ENCODE results near the gene MCCC2.
A peak's percentile ranks its signal among the peaks of the same experiment; 100 is the strongest.
"Not testable (repeated sequence)": the region's sequence is repeated elsewhere in the genome, so short reads cannot be mapped to it uniquely, and the experiment has no call there.

MCCC2 gene

DNA sequence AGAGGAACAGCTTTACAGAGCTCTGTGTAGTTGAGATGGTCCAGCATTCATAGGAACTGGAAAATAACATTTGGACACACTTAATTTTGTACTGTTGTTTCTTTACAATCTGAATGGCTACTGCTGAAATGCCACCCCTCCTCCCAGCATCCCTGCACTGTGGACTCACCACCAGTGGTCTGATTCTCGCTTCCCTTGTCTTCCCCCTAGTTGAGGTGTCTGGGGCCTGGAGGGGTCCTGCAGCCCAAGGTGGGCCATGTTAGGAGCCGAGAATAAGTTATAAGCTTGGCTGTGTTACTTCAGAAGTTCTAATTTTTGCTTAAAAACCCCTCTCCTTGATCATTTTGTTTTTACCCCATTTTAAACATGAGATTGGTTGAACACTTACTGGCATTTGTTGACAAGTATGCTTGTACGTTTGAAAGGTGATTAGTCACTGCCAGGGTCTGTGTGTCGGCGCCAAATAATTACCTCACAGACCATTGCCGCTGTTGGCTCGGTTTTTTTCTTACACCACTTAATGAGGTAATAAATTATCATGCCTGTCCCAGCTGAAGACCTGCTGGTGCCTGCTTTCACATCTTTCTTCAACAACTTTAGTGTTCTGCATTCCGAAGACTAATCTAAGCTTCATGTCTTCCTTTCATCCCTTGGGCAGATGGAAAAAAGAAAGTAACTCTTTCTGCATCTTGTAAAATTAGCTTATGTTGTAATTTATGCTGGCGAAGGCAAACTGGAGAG is 65.8 kb downstream of the MCCC2 start:
- Histone ChIP-seq H3K9me3 (no peaks in the 10 kb centered on the region), H3K4me3 (no peak overlapping the region), H3K4me1 (no peaks in the 10 kb centered on the region), H3K36me3 (replicated peaks) (no peaks in the 10 kb centered on the region; the same call in none of the 2 replicates), H3K27me3 (ENCODE audit: low read depth) (no peaks in the 10 kb centered on the region)
- peak; percentile 28 to 53 for DNase-seq (ENCODE audit: low spot score in 2 of 2)
- in situ Hi-C loops (cut with MboI; ENCODE audit: low sequenced_read_pairs) = loop anchor here (10.0 kb wide), 1 partner anchor 82 kb away; no protein-coding TSS in a partner anchor

DNA sequence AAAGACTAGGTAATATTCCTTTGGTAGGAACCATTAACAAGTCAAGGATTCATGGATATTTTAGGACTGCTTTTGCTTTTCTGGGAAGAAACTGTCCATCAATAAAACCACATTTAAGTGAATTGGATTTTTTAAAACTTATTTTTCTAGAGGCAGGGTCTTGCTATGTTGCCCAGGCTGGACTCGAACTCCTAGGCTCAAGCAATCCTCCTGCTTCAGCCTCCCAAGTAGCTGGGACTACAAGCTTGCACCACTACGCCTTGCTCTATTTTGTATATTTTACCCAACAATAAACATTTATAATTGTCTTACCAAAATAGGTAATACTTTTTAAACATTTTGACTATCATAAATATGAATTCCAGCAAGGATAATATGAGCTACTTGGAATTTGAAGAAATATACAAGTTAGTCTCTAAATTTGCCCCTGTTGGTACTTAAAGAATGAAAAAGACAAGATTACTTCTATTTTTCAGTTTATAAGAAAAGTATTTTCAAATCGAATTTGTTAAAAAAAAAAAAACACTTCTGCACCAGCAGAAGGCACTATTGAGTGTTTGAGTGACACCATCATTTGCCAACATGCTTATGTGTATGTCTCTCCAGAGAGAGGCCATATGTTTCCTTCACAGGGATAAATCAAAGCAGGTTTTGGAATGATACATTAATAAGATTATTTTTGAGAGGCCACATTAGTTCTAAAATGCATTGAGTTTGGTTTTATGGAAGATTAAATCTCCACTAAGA is 71.9 kb downstream of the MCCC2 start:
- in situ Hi-C loops (cut with MboI; ENCODE audit: low sequenced_read_pairs) = loop anchor here (10.0 kb wide), 1 partner anchor 76 kb away; no protein-coding TSS in a partner anchor
- no peaks in the 10 kb centered on the region for H3K27me3 ChIP-seq (ENCODE audit: low read depth)
- no peaks in the 10 kb centered on the region for H3K4me1 ChIP-seq
- H3K9me3 ChIP-seq = no peaks in the 10 kb centered on the region
- DNase-seq (ENCODE audit: low spot score in 2 of 2) = no peak
- H3K4me3 ChIP-seq = no peak overlapping the region
- no peaks in the 10 kb centered on the region; the same call in 1 of the 2 replicates for H3K36me3 ChIP-seq (replicated peaks)

DNA sequence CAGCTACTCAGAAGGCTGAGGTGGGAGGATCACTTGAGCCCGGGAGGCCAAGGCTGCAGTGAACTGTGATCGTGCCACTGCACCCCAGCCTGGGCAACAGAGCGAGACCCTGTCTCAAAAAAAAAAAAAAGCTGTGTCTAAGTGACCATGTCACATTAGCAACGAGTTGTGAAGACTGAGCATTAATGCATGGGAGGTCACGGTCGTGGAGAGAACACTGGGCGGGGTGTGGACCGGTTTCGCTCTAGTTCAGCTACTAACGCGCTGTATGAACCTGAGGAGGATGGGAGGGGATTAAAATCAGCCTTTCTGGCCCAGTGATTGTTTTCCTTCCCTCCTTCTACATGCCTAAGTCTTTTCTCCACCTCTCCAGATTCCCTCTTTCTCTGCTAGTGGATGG is 75.2 kb downstream of the MCCC2 start:
- no peaks in the 10 kb centered on the region for H3K4me1 ChIP-seq
- H3K27me3 ChIP-seq (ENCODE audit: low read depth) = no peaks in the 10 kb centered on the region
- no peaks in the 10 kb centered on the region for H3K36me3 ChIP-seq (replicated peaks)
- no peaks in the 10 kb centered on the region for H3K9me3 ChIP-seq
- in situ Hi-C loops (cut with MboI; ENCODE audit: low sequenced_read_pairs) = no loop called here
- DNase-seq (ENCODE audit: low spot score in 2 of 2) = no peak
- no peak overlapping the region for H3K4me3 ChIP-seq

DNA sequence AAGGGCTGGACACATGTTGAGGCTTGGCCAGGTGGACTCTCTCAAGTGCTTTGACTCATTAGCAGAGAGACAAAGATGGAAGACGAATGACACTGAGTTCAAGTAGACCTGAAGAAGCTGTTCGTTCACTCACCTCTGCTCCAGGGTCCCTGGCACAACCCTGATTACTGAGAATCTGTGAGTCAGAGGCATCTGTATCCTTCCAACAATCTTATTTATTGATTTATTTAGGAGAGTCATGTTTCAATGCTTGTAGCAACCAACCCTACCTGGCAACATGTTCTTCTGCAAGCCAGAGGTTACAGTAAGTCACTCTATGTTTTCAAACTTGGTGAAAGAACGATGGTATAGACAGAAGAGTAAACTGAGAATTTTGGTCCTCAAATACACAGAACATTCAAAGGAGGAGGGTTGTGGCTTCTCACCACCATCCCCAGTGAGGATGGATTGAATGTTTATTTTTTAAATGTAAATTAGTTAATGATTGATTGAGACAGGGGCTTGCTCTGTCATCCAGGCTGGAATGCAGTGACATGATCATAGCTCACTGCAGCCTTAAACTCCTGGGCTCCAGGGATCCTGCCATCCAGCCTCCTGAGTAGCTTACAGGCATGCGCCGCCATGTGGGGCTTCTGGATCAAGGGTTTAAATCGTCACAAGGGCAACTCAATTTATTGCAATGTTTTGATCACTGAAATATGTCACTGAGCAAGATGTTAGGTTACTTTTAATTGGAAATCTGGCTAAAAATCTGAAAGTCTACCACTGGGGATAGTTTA is 76.2 kb downstream of the MCCC2 start:
- H3K9me3 ChIP-seq = no peaks in the 10 kb centered on the region
- H3K36me3 ChIP-seq (replicated peaks) = no peaks in the 10 kb centered on the region
- DNase-seq (ENCODE audit: low spot score in 2 of 2) = no peak
- in situ Hi-C loops (cut with MboI; ENCODE audit: low sequenced_read_pairs) = no loop called here
- no peaks in the 10 kb centered on the region for H3K27me3 ChIP-seq (ENCODE audit: low read depth)
- H3K4me3 ChIP-seq = no peak overlapping the region
- H3K4me1 ChIP-seq = no peaks in the 10 kb centered on the region

DNA sequence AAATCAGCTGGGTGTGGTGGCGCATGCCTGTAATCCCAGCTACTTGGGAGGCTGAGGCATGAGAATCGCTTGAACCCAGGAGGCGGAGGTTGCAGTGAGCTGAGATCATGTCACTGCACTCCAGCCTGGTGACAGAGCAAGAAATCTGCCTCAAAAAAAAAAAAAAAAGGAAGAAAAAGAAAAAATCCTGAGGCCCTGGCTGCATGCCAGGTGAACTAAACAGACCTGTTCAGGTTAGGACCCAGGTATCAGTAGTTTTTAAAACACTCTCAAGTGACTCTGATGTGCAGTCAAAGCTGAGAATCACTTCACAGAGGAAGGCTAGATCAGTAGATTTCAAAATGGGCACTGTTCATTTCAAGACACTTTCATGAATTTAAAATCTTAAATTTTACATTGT is 77.5 kb downstream of the MCCC2 start:
- DNase-seq (ENCODE audit: low spot score in 2 of 2); H3K27me3 ChIP-seq (ENCODE audit: low read depth); in situ Hi-C loops (cut with MboI; ENCODE audit: low sequenced_read_pairs); H3K4me3 ChIP-seq; H3K4me1 ChIP-seq; H3K36me3 ChIP-seq (replicated peaks); H3K9me3 ChIP-seq: not testable (repeated sequence)

DNA sequence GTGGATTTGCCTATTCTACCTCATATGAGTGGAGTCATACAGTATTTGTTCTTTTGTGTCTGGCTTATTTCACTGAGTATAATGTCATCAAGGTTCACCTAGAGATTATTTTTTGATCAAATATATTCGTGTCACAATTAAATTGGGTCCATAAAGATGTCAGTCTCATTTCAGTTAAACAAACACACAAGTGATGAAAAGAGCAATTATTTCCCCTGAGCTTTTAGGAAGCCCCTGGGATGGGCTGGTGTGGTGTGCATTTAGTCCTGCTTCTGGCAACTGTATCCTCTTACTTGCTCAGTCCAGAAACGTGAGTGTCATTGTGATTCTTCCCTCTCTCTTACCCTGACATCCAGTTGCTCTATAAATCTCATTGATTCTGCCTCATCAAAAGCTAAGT is 79.2 kb downstream of the MCCC2 start:
- in situ Hi-C loops (cut with MboI; ENCODE audit: low sequenced_read_pairs) = no loop called here
- Histone ChIP-seq H3K9me3 (no peaks in the 10 kb centered on the region), H3K4me3 (no peak overlapping the region), H3K36me3 (replicated peaks) (no peaks in the 10 kb centered on the region), H3K27me3 (ENCODE audit: low read depth) (no peaks in the 10 kb centered on the region), H3K4me1 (no peaks in the 10 kb centered on the region)
- no peak for DNase-seq (ENCODE audit: low spot score in 2 of 2)

DNA sequence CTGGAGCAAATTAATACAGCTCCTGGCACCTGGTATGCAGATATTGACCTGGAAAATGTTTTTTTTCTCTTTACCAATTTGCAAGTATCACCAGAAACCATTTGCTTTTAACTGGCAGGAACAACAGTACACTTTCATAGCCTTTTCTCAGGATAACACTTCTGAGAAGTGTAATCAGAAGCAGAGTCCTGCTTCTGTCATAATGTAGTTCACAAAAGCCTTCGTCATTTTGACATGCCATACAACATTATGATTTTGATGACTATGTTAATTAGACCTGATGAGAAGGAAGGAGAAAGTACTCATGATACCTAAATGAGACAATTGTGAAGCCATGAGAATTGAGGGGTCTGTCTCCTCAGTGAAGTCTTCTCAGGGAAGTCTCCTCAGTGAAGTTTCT is 90.8 kb downstream of the MCCC2 start:
- Histone ChIP-seq H3K9me3 (no peaks in the 10 kb centered on the region), H3K27me3 (ENCODE audit: low read depth) (peaks cover 3% of the 10 kb centered on the region; the same call in 1 of the 2 replicates), H3K4me3 (no peak overlapping the region), H3K4me1 (no peaks in the 10 kb centered on the region), H3K36me3 (replicated peaks) (no peaks in the 10 kb centered on the region)
- in situ Hi-C loops (cut with MboI; ENCODE audit: low sequenced_read_pairs) = no loop called here
- no peak for DNase-seq (ENCODE audit: low spot score in 2 of 2)

DNA sequence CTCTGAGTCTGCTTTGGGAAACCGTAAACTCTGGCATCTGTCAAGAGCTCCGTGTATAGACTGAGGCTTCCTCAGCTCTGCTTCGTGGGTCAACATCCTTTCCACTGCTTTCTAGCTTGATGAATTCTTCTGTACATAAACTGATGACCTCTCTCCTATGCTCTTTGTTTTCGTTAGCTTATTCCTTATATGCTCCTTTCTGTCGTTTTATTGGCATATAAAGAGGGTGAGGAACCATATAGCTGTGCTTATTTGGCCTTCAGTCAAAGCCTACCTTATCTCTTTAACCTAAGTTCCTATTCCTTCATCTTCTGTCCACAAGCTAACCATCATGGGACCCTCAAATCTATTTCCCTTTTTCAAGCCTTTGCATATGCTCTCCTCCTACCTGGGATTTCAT is 92.6 kb downstream of the MCCC2 start:
- H3K9me3 ChIP-seq = no peaks in the 10 kb centered on the region
- in situ Hi-C loops (cut with MboI; ENCODE audit: low sequenced_read_pairs) = no loop called here
- no peaks in the 10 kb centered on the region for H3K4me1 ChIP-seq
- H3K36me3 ChIP-seq (replicated peaks) = no peaks in the 10 kb centered on the region
- no peak for DNase-seq (ENCODE audit: low spot score in 2 of 2)
- H3K27me3 ChIP-seq (ENCODE audit: low read depth) = peaks cover 3% of the 10 kb centered on the region; the same call in 1 of the 2 replicates
- no peak overlapping the region for H3K4me3 ChIP-seq

DNA sequence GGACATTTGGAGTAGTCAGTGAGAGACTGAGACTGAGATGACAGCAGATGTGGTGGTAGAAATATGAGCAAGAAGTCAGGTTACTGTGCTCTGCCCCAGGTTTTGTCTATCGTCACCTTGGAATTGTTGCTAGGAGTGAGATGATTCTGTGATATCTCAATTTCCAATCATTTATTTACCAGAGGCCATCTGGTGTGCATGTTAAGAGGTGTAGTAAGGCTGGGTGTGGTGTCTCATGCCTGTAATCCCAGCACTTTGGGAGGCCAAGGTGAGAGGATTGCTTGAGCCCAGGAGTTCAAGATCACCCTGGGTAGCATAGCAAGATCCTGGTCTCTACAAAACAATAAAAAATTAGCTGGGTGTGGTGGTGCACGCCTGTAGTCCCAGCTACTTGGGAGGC is 93.4 kb downstream of the MCCC2 start:
- H3K36me3 ChIP-seq (replicated peaks) = no peaks in the 10 kb centered on the region
- no peak for DNase-seq (ENCODE audit: low spot score in 2 of 2)
- H3K4me1 ChIP-seq = no peaks in the 10 kb centered on the region
- in situ Hi-C loops (cut with MboI; ENCODE audit: low sequenced_read_pairs) = no loop called here
- no peak overlapping the region for H3K4me3 ChIP-seq
- H3K27me3 ChIP-seq (ENCODE audit: low read depth) = peaks cover 3% of the 10 kb centered on the region; the same call in 1 of the 2 replicates
- H3K9me3 ChIP-seq = no peaks in the 10 kb centered on the region

DNA sequence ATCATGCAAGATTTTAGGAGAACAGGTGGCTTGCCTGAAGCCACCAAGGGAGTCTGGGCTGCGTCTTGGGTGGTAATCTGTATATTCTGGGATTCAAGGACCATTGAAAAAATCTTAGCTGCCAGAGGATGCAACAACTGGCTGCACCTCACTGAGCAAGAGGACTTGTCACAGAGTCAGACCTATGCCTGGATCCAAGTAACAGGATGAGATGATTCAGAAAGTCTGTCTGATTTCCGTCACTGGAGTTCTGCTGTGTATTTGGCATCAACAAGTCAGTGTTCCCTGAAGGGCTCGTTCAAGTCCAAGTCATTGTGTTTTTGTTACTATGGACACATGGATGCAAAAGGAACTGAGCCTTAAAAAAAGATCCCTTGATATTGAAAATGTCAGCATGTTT is 94.2 kb downstream of the MCCC2 start:
- H3K9me3 ChIP-seq = no peaks in the 10 kb centered on the region; the same call in 1 of the 2 replicates
- in situ Hi-C loops (cut with MboI; ENCODE audit: low sequenced_read_pairs) = no loop called here
- no peak overlapping the region for H3K4me3 ChIP-seq
- peaks cover 3% of the 10 kb centered on the region; the same call in 1 of the 2 replicates for H3K27me3 ChIP-seq (ENCODE audit: low read depth)
- no peak for DNase-seq (ENCODE audit: low spot score in 2 of 2)
- no peaks in the 10 kb centered on the region for H3K36me3 ChIP-seq (replicated peaks)
- H3K4me1 ChIP-seq = no peaks in the 10 kb centered on the region

DNA sequence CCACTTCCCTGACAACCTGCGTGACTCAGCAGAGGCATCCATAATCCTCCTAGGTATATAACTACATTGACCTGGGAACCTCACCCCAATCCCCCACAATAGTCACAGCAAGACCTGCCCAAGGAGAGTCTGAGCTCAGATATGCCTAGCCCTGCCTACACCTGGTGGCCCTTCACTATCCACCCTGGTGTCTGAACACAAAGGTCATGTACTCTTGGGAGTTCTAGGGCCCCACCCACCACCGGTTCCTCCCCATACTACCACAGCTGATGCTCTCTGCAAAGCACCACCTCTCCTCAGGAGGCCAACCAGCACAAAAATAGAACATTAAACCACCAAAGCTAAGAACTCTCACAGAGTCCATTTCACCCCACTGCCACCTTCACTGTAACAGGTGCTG is 97.2 kb downstream of the MCCC2 start:
- H3K4me1 ChIP-seq = 0 out of 2 replicates have a peak, but pooled peaks cover 2% of the 10 kb centered on the region
- H3K9me3 ChIP-seq = no peaks in the 10 kb centered on the region; the same call in 1 of the 2 replicates
- no peak for DNase-seq (ENCODE audit: low spot score in 2 of 2)
- H3K36me3 ChIP-seq (replicated peaks) = no peaks in the 10 kb centered on the region
- in situ Hi-C loops (cut with MboI; ENCODE audit: low sequenced_read_pairs) = no loop called here
- H3K27me3 ChIP-seq (ENCODE audit: low read depth) = peaks cover 9% of the 10 kb centered on the region
- no peak overlapping the region for H3K4me3 ChIP-seq

DNA sequence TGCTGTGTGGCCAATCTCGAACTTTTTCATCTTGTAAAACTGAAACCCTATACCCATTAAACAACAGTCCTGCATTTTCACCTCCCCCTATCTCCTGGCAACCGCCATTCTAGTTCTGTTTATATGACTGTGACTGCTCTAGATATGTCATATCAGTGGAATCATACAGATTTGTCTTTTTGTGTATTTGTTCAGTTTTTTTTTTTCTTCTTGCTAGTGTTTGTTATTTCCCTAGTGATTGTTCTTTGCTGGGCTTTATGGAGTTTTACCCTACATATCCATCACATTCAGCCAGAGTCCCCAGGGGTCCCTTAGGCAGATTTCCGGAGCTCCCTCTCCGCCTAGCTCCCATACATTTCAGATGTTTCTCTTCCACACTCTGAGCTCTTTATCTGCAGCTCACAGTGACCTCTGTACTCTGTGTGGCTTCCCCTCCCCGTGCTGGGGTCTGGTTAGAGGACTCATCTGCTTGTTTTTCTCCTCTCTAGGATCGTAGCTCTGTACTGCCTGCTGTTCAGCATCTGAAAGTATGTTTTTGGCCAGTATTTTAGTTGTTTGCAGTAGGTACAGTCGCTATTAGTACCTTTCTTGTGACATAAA is 106.8 kb downstream of the MCCC2 start:
- H3K27me3 ChIP-seq (ENCODE audit: low read depth) = no peaks in the 10 kb centered on the region
- DNase-seq (ENCODE audit: low spot score in 2 of 2) = no peak

DNA sequence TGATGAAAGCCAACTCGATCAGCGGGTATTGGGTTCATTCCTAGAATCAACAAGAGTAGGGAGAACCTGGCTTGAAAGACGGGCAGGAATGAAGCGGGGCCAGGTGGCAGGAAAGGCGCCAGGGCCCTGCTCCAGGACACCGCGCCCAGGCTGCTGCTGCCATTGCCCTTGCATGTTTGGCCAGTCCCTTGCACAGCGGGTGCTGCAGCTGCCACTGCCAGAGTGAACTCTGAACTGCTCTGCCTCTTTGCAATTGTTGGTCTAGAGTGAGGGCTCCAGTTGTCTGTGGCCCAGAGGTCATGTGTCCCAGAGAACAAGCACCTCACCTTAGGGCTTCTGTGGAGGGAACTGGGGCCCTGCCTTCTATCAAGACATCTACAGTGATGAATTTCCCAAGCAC is 107.9 kb downstream of the MCCC2 start:
- DNase-seq (ENCODE audit: low spot score in 2 of 2) = no peak
- Histone ChIP-seq H3K9me3 (no peaks in the 10 kb centered on the region), H3K36me3 (replicated peaks) (no peaks in the 10 kb centered on the region), H3K4me3 (no peak overlapping the region), H3K4me1 (peaks cover 37% of the 10 kb centered on the region), H3K27me3 (ENCODE audit: low read depth) (no peaks in the 10 kb centered on the region)
- in situ Hi-C loops (cut with MboI; ENCODE audit: low sequenced_read_pairs) = no loop called here

More for the DNA sequence above, 106.8 kb downstream of the MCCC2 start:
- no peaks in the 10 kb centered on the region for H3K9me3 ChIP-seq
- H3K36me3 ChIP-seq (replicated peaks) = no peaks in the 10 kb centered on the region
- peaks cover 27% of the 10 kb centered on the region for H3K4me1 ChIP-seq
- H3K4me3 ChIP-seq = no peak overlapping the region
- in situ Hi-C loops (cut with MboI; ENCODE audit: low sequenced_read_pairs) = no loop called here

Data from HAP-1 (cell line).